Pancreas (tissue), 10 donors: ENCODE data around the gene FAM20A. TPM values are rescaled to one million over a fixed set of nuclear protein-coding genes. Genes with fewer than 3 reads are reported as not detected.

Experiments used
- ATAC-seq, 4 donors: fragments of 200-7000 bp; cut with Tn5 transposase; one replicate each; pipeline versions ENCODE4 v1.8.0 to v1.9.1; 2020; ENCODE audit warnings: mild to moderate bottlenecking in 4 of 4, moderate library complexity in 4 of 4
- DNase-seq, 6 donors: peaks; one replicate each; pipeline ENCODE4 v3.0.0-alpha.2; 2020
- FAIRE-seq: peaks from 2 replicates; lab custom pipeline; 2012; peaks lifted over from hg19 to GRCh38; lab: Jason Lieb, UNC
- H3K27ac ChIP-seq, 4 donors: fragments of 200-600 bp; sonication (generic); 1 replicate in 3 of 4; 2 replicates in 1 of 4; pipeline versions ENCODE4 v1.5.0 to v1.8.0; 2020
- H3K27me3 ChIP-seq, 4 donors: fragments of 200-600 bp; one replicate each; pipeline ENCODE4 v1.8.0; 2021
- H3K36me3 ChIP-seq, 3 donors: fragments of 200-600 bp; sonication (generic) in 1 of 3; one replicate each; pipeline versions ENCODE4 v1.5.0 to v1.8.0; 2020 to 2021
- H3K4me1 ChIP-seq, 3 donors: fragments of 200-600 bp; one replicate each; pipeline ENCODE4 v1.8.0; 2021
- H3K4me3 ChIP-seq, 4 donors: fragments of 200-600 bp; sonication (generic) in 2 of 4; one replicate each; pipeline versions ENCODE4 v1.5.0 to v1.8.0; 2020 to 2021
- H3K9me3 ChIP-seq, 4 donors: fragments of 200-600 bp; one replicate each; pipeline ENCODE4 v1.8.0; 2021
- CTCF ChIP-seq, 4 donors: fragments of 200-600 bp; sonication (generic) in 3 of 4; IDR thresholded peaks; one replicate each; pipeline versions ENCODE4 v1.5.0 to v1.8.0; 2021; ENCODE audit warnings: antibody characterized with exemption in 4 of 4
- WGBS, 2 donors: extraction: QIAGEN DNeasy Blood & Tissue Kit; methylation state at CpG; one replicate each; pipeline ENCODE4 v1.1.7; 2013; 5-methylcytosine and 5-hydroxymethylcytosine counted together
- intact Hi-C, 3 donors: fragments of 100-400 bp; cut with DNase I; formaldehyde crosslinking; loops; one replicate each; pipeline versions ENCODE4 v1.11.1 to v1.14.2; 2022
- polyA plus RNA-seq, 2 donors: library from polyadenylated mRNA; stranded (reverse); fragments of 200-250 nt; gene quantifications; one replicate each; pipeline ENCODE4 v1.2.3, GENCODE V29; 2013
- total RNA-seq, 6 donors: library from RNA; stranded (reverse); fragmentation: NEBNext Ultra II Directional in 4 of 6; extraction: Animal tissue kit (Norgen Biotek cat#: 25700) in 4 of 6; gene quantifications; one replicate each; pipeline versions ENCODE4 v1.2.1 to v1.2.4, GENCODE V29; 2021 to 2023
- donor health status: healthy with polysubstance abuse.
- donor health status: DM: no; HTN: no; CAD: no; lungs with moderate emphysema.
- donor health status: DM: no; HTN: no; CAD: no.
- donor health status: control.
- donor health status: control.
- donor health status: Bipolar disorder and iron deficiency.
- donor health status: DM: yes; HTN: yes; CAD: no.
- donor health status: DM: no; HTN: no; CAD: no.
- donor health status: DM: no; HTN: no; CAD: no.
- donor health status: DM: yes; HTN: yes; CAD: no.

FAM20A gene
- total and polyA plus RNA-seq, 8 donors: 0.46 to 9.0 (median 3.9) TPM

- Histone ChIP-seq H3K4me1 (no peaks in the 10 kb centered on the region), H3K27ac (no peak overlapping the region), H3K36me3 (no peaks in the 10 kb centered on the region), H3K27me3 (no peaks in the 10 kb centered on the region), H3K9me3 (no peaks in the 10 kb centered on the region), H3K4me3 (no peak overlapping the region)
- no peak for TF ChIP-seq CTCF (IDR thresholded peaks at IDR 0.05)
- intact Hi-C loops: no loop called here
- ATAC-seq (peak in 1 of 4 donors; percentile 13), FAIRE-seq (no peak), DNase-seq (no peak)
- WGBS, 2 donors: 77 to 84% methylated on average over 3 of the region's 3 CpGs
Measured at GRCh38 chr17:68577497-68577821, 23.7 kb downstream of the FAM20A start.

GRCh38 chr17:68576811-68577496 is 24.2 kb downstream of the FAM20A start:
- ATAC-seq: peak in 3 of 4 donors; percentile 47 to 65 (median 61)
- no peaks in the 10 kb centered on the region for H3K4me1 ChIP-seq
- no peaks in the 10 kb centered on the region for H3K9me3 ChIP-seq
- no peaks in the 10 kb centered on the region for H3K36me3 ChIP-seq
- no peak overlapping the region for H3K4me3 ChIP-seq
- 76 to 79% methylated on average over 8 of the region's 8 CpGs for WGBS, 2 donors
- intact Hi-C loops: no loop called here
- no peak for TF ChIP-seq CTCF (IDR thresholded peaks at IDR 0.05)
- H3K27ac ChIP-seq: no peak overlapping the region
- FAIRE-seq: no peak
- DNase-seq: peak in 1 of 6 donors; percentile 15
- H3K27me3 ChIP-seq: no peaks in the 10 kb centered on the region

GRCh38 chr17:68576137-68576536 is 25.0 kb downstream of the FAM20A start:
- ATAC-seq: no peak
- Histone ChIP-seq H3K4me3 (no peak overlapping the region), H3K36me3 (no peaks in the 10 kb centered on the region), H3K4me1 (no peaks in the 10 kb centered on the region), H3K27ac (no peak overlapping the region), H3K27me3 (no peaks in the 10 kb centered on the region), H3K9me3 (no peaks in the 10 kb centered on the region)
- FAIRE-seq: no peak
- intact Hi-C loops: no loop called here
- TF ChIP-seq CTCF (IDR thresholded peaks at IDR 0.05): no peak
- 87 to 93% methylated on average over 2 of the region's 2 CpGs for WGBS, 2 donors
- DNase-seq: no peak

GRCh38 chr17:68573338-68573737 is 27.8 kb downstream of the FAM20A start:
- ATAC-seq (no peak), FAIRE-seq (no peak), DNase-seq (no peak)
- intact Hi-C loops: no loop called here
- TF ChIP-seq CTCF (IDR thresholded peaks at IDR 0.05): no peak
- Histone ChIP-seq H3K36me3 (no peaks in the 10 kb centered on the region), H3K4me3 (no peak overlapping the region), H3K9me3 (no peaks in the 10 kb centered on the region), H3K4me1 (no peaks in the 10 kb centered on the region), H3K27ac (no peak overlapping the region), H3K27me3 (no peaks in the 10 kb centered on the region)
- 93 to 96% methylated on average over 1 of the region's 1 CpG for WGBS, 2 donors

- Histone ChIP-seq H3K36me3 (no peaks in the 10 kb centered on the region), H3K9me3 (no peaks in the 10 kb centered on the region), H3K27me3 (no peaks in the 10 kb centered on the region), H3K4me3 (no peak overlapping the region), H3K27ac (no peak overlapping the region), H3K4me1 (no peaks in the 10 kb centered on the region)
- DNase-seq: no peak
- no peak for TF ChIP-seq CTCF (IDR thresholded peaks at IDR 0.05)
- FAIRE-seq: no peak
- 88 to 94% methylated on average over 6 of the region's 6 CpGs for WGBS, 2 donors
- no peak for ATAC-seq
- intact Hi-C loops: no loop called here
Measured at GRCh38 chr17:68572138-68572842, 28.9 kb downstream of the FAM20A start.
